GM12874 (cell line): ENCODE results near the gene UBXN11.

Experiments used
- TF ChIP-seq, protein P1 (sequence below): IDR thresholded peaks from 2 replicates; pipeline ENCODE4 v1.5.1; 2011; ENCODE audit warnings: low read depth, mild to moderate bottlenecking, control low read depth, low read length, moderate library complexity; ENCODE audit not compliant: insufficient read depth

Gene UBXN11

GRCh38 chr1:26330276-26330675, 23.8 kb upstream of the UBXN11 start:
- TF ChIP-seq, protein P1, sequence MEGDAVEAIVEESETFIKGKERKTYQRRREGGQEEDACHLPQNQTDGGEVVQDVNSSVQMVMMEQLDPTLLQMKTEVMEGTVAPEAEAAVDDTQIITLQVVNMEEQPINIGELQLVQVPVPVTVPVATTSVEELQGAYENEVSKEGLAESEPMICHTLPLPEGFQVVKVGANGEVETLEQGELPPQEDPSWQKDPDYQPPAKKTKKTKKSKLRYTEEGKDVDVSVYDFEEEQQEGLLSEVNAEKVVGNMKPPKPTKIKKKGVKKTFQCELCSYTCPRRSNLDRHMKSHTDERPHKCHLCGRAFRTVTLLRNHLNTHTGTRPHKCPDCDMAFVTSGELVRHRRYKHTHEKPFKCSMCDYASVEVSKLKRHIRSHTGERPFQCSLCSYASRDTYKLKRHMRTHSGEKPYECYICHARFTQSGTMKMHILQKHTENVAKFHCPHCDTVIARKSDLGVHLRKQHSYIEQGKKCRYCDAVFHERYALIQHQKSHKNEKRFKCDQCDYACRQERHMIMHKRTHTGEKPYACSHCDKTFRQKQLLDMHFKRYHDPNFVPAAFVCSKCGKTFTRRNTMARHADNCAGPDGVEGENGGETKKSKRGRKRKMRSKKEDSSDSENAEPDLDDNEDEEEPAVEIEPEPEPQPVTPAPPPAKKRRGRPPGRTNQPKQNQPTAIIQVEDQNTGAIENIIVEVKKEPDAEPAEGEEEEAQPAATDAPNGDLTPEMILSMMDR: no peak

- TF ChIP-seq, protein P1: no peak
These were observed 22.2 kb upstream of the UBXN11 start for GRCh38 chr1:26328597-26328996.

GRCh38 chr1:26327956-26328362, 21.5 kb upstream of the UBXN11 start:
- TF ChIP-seq, protein P1: no peak

DNA sequence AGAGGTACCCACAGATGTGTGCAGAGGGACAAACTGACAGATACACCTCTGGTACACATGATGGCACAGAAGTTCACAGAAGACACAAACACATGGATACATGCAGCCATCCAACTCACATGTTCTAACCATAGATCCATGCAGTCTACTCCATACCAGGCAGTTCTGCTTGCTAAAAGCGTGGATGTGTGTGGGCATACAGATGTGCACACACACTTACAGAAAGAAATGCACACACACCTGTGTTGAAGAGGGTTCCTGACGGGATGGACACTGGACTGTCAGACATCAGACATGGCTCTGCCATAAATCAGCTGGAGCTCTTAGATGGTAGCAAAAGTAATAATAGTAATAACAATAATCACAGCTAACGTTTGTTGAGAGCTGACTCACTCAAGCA, 18.1 kb upstream of the UBXN11 start:
- TF ChIP-seq, protein P1: no peak

GRCh38 chr1:26323382-26323781, 16.9 kb upstream of the UBXN11 start:
- TF ChIP-seq, protein P1: no peak

GRCh38 chr1:26322042-26322331, 15.6 kb upstream of the UBXN11 start:
- TF ChIP-seq, protein P1: no peak

DNA sequence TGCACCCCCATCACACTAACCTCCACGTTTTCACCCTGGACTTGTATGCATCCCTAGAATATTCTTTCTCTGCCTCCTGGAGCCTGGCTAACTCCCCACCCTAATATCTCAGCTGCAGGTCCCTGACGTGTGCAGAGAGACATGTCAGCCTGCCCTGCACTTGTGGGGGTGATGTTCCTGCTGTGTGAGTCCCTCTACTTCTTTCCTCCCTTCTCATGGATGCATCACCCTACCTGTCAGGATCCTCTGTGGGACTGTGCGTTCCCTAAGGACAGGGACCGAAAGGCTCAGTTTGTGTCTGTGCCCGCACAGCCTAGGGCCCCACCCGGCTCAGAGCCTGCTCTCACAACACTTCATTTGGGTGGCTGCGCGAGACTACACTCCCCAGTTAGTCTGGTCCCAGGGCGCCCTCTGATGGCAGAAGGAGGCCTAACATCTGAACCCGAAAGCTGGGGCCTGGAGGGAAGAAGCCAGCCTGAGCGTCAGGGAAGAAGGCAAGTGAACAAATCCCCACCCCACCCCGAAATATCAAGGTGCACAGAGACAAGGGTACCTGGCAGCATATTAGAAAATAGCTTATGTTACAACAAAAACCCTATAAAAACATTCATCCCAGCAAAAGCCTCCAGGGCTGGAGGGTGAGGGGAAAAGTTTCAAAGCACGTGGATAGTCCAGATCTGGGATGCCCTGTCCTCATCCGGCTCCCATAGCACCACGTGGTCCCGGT, 15.0 kb upstream of the UBXN11 start:
- TF ChIP-seq, protein P1: peak; percentile 90
